Muscle layer of duodenum (tissue), 2 donors: ENCODE data around the gene CDHR3.

Experiments
- H3K27ac ChIP-seq: one replicate; pipeline ENCODE4 v1.7.0; 2013; ENCODE audit warnings: mild to moderate bottlenecking, low read length
- H3K27me3 ChIP-seq: one replicate; pipeline ENCODE4 v1.7.0; 2013; ENCODE audit warnings: low read depth, mild to moderate bottlenecking, control low read depth, low read length
- H3K36me3 ChIP-seq, 2 donors: one replicate each; pipeline ENCODE4 v1.7.0; 2013; ENCODE audit warnings: low read length in 2 of 2, control low read depth in 1 of 2, mild to moderate bottlenecking in 1 of 2; ENCODE audit not compliant: insufficient read depth in 2 of 2, control insufficient read depth in 1 of 2
- H3K4me1 ChIP-seq, 2 donors: one replicate each; pipeline ENCODE4 v1.7.0; 2013; ENCODE audit warnings: low read length in 2 of 2, mild to moderate bottlenecking in 2 of 2, control low read depth in 1 of 2, moderate library complexity in 1 of 2; ENCODE audit not compliant: insufficient read depth in 2 of 2, control insufficient read depth in 1 of 2
- H3K4me3 ChIP-seq, 2 donors: one replicate each; pipeline ENCODE4 v1.7.0; 2013; ENCODE audit warnings: low read length in 2 of 2, low read depth in 1 of 2, mild to moderate bottlenecking in 1 of 2
- H3K9me3 ChIP-seq, 2 donors: one replicate each; pipeline ENCODE4 v1.7.0; 2013; ENCODE audit warnings: low read length in 2 of 2, control low read depth in 1 of 2, mild to moderate bottlenecking in 1 of 2; ENCODE audit not compliant: control insufficient read depth in 1 of 2
- donor health status: healthy.

Gene CDHR3

GRCh38 chr7:106045139-106045538 lies 82.1 kb downstream of the CDHR3 start:
- no peaks in the 10 kb centered on the region for H3K36me3 ChIP-seq
- H3K4me3 ChIP-seq, result no peak overlapping the region
- H3K27ac ChIP-seq, result no peak overlapping the region

GRCh38 chr7:106045586-106045985 lies 82.5 kb downstream of the CDHR3 start:
- H3K27me3 ChIP-seq, result no peaks in the 10 kb centered on the region
- peaks cover 3 to 13% of the 10 kb centered on the region in 2 donors for H3K4me1 ChIP-seq
- no peak overlapping the region for H3K27ac ChIP-seq
- H3K9me3 ChIP-seq, result no peaks in the 10 kb centered on the region
- no peaks in the 10 kb centered on the region for H3K36me3 ChIP-seq
- H3K4me3 ChIP-seq, result no peak overlapping the region

More at GRCh38 chr7:106045139-106045538, 82.1 kb downstream of the CDHR3 start:
- no peaks in the 10 kb centered on the region for H3K27me3 ChIP-seq
- H3K9me3 ChIP-seq, result no peaks in the 10 kb centered on the region
- H3K4me1 ChIP-seq, result peaks cover 3 to 9% of the 10 kb centered on the region in 2 donors

- H3K9me3 ChIP-seq, result no peaks in the 10 kb centered on the region
- H3K27ac ChIP-seq, result no peak overlapping the region
- no peaks in the 10 kb centered on the region for H3K27me3 ChIP-seq
- peaks cover 3 to 21% of the 10 kb centered on the region in 2 donors for H3K4me1 ChIP-seq
- H3K4me3 ChIP-seq, result no peak overlapping the region
- H3K36me3 ChIP-seq, result no peaks in the 10 kb centered on the region
Observed at GRCh38 chr7:106047184-106047583, 84.1 kb downstream of the CDHR3 start.

- no peaks in the 10 kb centered on the region for H3K36me3 ChIP-seq
- no peak overlapping the region for H3K27ac ChIP-seq
- H3K4me1 ChIP-seq, result peaks cover 0 to 16% of the 10 kb centered on the region in 2 donors
- no peaks in the 10 kb centered on the region for H3K27me3 ChIP-seq
- H3K9me3 ChIP-seq, result no peaks in the 10 kb centered on the region
- no peak overlapping the region for H3K4me3 ChIP-seq
Observed at GRCh38 chr7:106047818-106048705, 85.0 kb downstream of the CDHR3 start.

- Histone ChIP-seq H3K4me1 (peaks cover 0 to 16% of the 10 kb centered on the region in 2 donors), H3K27ac (no peak overlapping the region), H3K27me3 (no peaks in the 10 kb centered on the region), H3K4me3 (no peak overlapping the region), H3K9me3 (no peaks in the 10 kb centered on the region), H3K36me3 (no peaks in the 10 kb centered on the region)
Observed at GRCh38 chr7:106048706-106049020, 85.6 kb downstream of the CDHR3 start.

GRCh38 chr7:106049139-106049752 lies 86.2 kb downstream of the CDHR3 start:
- Histone ChIP-seq H3K9me3 (no peaks in the 10 kb centered on the region), H3K27ac (no peak overlapping the region), H3K4me1 (peaks cover 0 to 16% of the 10 kb centered on the region in 2 donors), H3K36me3 (no peaks in the 10 kb centered on the region), H3K4me3 (no peak overlapping the region), H3K27me3 (no peaks in the 10 kb centered on the region)

- Histone ChIP-seq H3K27ac (no peak overlapping the region), H3K4me3 (no peak overlapping the region), H3K36me3 (no peaks in the 10 kb centered on the region), H3K27me3 (no peaks in the 10 kb centered on the region), H3K9me3 (no peaks in the 10 kb centered on the region), H3K4me1 (peaks cover 0 to 16% of the 10 kb centered on the region in 2 donors)
Observed at GRCh38 chr7:106050002-106050745, 87.1 kb downstream of the CDHR3 start.

GRCh38 chr7:106050746-106051117 lies 87.7 kb downstream of the CDHR3 start:
- H3K27ac ChIP-seq, result no peak overlapping the region
- H3K36me3 ChIP-seq, result no peaks in the 10 kb centered on the region
- H3K9me3 ChIP-seq, result no peaks in the 10 kb centered on the region
- H3K27me3 ChIP-seq, result no peaks in the 10 kb centered on the region
- peaks cover 0 to 16% of the 10 kb centered on the region in 2 donors for H3K4me1 ChIP-seq
- no peak overlapping the region for H3K4me3 ChIP-seq

- H3K4me3 ChIP-seq, result no peak overlapping the region
- no peaks in the 10 kb centered on the region for H3K36me3 ChIP-seq
- H3K4me1 ChIP-seq, result peaks cover 0 to 23% of the 10 kb centered on the region in 2 donors
- H3K9me3 ChIP-seq, result no peaks in the 10 kb centered on the region
- H3K27me3 ChIP-seq, result no peaks in the 10 kb centered on the region
- H3K27ac ChIP-seq, result no peak overlapping the region
Observed at GRCh38 chr7:106052681-106053080, 89.6 kb downstream of the CDHR3 start.

GRCh38 chr7:106053109-106053508 lies 90.0 kb downstream of the CDHR3 start:
- H3K27me3 ChIP-seq, result no peaks in the 10 kb centered on the region
- no peak overlapping the region for H3K4me3 ChIP-seq
- no peak overlapping the region for H3K27ac ChIP-seq
- H3K4me1 ChIP-seq, result peaks cover 0 to 28% of the 10 kb centered on the region in 2 donors
- no peaks in the 10 kb centered on the region for H3K9me3 ChIP-seq
- no peaks in the 10 kb centered on the region for H3K36me3 ChIP-seq

- Histone ChIP-seq H3K4me3 (no peak overlapping the region), H3K36me3 (no peaks in the 10 kb centered on the region), H3K9me3 (no peaks in the 10 kb centered on the region), H3K27ac (no peak overlapping the region), H3K27me3 (no peaks in the 10 kb centered on the region), H3K4me1 (peaks cover 0 to 38% of the 10 kb centered on the region in 2 donors)
Observed at GRCh38 chr7:106054156-106054910, 91.3 kb downstream of the CDHR3 start.
